ENCODE data around the gene LEUTX. TPM values are rescaled to one million over a fixed set of nuclear protein-coding genes. Genes with fewer than 3 reads are reported as not detected.

Gene LEUTX, protein sequence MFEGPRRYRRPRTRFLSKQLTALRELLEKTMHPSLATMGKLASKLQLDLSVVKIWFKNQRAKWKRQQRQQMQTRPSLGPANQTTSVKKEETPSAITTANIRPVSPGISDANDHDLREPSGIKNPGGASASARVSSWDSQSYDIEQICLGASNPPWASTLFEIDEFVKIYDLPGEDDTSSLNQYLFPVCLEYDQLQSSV
- not detected in 2 replicates for total RNA-seq

GRCh38 chr19:39778763-39779162 lies at the start of gene LEUTX:
TSS of gene LEUTX (plus strand) at chr19:39778854. CDS start at chr19:39778921, 67 bp downstream.

DNA sequence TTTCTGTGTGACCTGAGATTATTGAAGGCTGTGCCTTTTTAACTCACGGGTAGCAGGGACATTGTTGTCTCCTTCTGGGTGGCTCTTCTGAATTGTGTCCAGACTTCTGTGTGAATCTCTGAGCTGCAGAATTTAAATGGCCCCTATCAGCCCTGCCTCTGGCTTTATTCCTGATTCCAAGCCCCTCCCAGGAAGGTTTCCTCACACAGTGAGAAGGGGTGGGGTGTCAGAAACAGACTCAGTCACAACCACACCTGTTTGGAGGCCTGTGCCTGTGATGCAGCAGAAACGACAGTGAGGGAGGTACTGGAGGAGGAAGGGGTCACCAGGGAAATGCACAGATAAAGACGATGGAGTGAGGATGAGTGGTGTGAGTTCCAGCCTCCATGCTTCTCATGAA lies 40.8 kb upstream of the LEUTX start, which contains the start of gene CLC:
Gene CLC, minus strand, starts transcription at position 139 of the 400 bp plus-strand sequence. Its CDS starts 77 bp downstream, at position 62.

DNA sequence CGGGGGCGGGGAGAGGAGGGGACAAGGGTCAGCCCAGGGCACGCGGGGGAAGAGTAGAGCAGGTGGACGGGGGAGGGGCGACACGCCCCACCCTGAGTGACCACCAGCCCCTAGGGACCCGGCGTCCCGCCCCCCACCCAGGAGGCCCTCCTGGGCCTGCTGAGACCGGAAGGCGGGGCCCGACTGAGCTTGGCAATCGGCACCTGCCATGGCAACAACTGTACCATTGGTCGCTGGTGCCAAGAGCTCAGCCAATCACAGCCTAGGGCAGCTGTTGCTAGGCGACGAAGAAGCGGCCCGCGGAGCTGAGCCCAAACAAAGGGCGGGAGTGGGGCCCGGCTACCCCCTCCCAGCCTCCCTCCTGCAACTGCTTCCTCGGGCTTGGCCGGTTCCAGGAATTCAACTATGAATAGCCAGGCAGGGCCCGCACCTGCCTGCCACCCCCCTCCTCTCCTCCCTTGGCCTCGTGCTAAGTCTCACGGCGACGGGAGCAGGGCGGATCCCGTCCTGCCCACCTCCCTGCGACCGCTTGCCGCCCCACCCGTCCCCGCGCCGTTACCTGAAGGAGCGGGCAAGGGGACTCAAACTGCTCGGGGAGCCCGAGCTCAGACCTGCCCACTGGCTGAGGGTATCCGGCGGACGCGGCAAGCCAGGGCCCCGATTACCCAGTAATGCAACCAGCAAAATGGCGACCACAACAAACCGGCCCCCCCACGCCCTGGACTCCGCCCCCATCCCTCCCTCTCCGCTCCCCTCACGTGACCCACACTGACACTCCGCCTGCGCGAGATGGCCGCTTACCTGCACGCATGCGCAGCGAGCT lies 55.0 kb downstream of the LEUTX start, which contains the start of gene DYRK1B:
Gene DYRK1B, minus strand, starts transcription at position 699 of the 823 bp plus-strand sequence. CDS start 2,295 bp downstream, outside the sequence.

Small RNA genes within 50 kb of the gene (small RNA-seq; reads per million reads assigned to genes)
- gene MIR6719 = not detected

Other genes starting within 250 kb of the LEUTX start
- gene EID2B, start 246.0 kb upstream of the LEUTX start, total RNA-seq = 3.9 and 4.8 TPM in 2 replicates
- 5.9 and 8.6 TPM in 2 replicates for gene EID2, start 238.7 kb upstream of the LEUTX start, total RNA-seq
- not detected in 2 replicates for gene LGALS13, start 176.3 kb upstream of the LEUTX start, total RNA-seq
- gene LGALS16, start 122.9 kb upstream of the LEUTX start, total RNA-seq = not detected in 2 replicates
- not detected in 2 replicates for gene LGALS14, start 74.4 kb upstream of the LEUTX start, total RNA-seq
- not detected in 2 replicates for gene CLC, start 40.8 kb upstream of the LEUTX start, total RNA-seq
- gene DYRK1B, start 55.3 kb downstream of the LEUTX start, total RNA-seq = 9.0 and 14.7 TPM in 2 replicates
- 199 and 231 TPM in 2 replicates for gene FBL, start 67.5 kb downstream of the LEUTX start, total RNA-seq
- under 0.01 and 0.59 TPM in 2 replicates for gene FCGBP, start 155.8 kb downstream of the LEUTX start, total RNA-seq
- 111 and 112 TPM in 2 replicates for gene PSMC4, start 192.3 kb downstream of the LEUTX start, total RNA-seq
- gene ZNF546, start 218.2 kb downstream of the LEUTX start, total RNA-seq = 5.1 and 5.9 TPM in 2 replicates

All from subcutaneous preadipocyte (primary cell).